ENCODE measurements around the gene TRPC4.

The TRPC4 gene

DNA sequence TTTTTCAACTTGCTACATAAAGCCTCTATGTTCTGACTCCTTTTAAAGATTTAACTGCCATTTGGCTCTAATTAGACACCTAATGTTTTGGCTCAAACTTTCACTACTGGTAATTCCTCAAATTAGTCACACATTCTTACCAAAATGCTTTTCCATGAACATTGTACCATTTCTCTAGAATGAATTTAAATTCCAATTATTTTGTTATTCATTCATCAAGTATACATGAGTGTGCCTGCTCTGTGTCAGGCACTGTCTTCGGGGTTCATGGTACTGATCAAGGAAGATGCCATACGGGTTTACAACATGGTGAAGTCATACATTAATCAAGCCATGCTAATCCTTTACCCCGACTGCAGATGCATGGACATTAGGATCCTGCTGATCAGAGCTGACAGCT lies 201.9 kb downstream of the TRPC4 start:
- DNase-seq (ENCODE audit: low spot score): no peak
- H4K91ac ChIP-seq (ENCODE audit: low read depth, low read length, poor library complexity): no peak overlapping the region

GRCh38 chr13:37666036-37666435 lies 203.5 kb downstream of the TRPC4 start:
- Histone ChIP-seq H4K91ac (ENCODE audit: low read depth, low read length, poor library complexity) (no peak overlapping the region), H2BK5ac (ENCODE audit: low read length) (no peak overlapping the region), H2BK15ac (ENCODE audit: low read length) (no peak overlapping the region), H2BK120ac (ENCODE audit: low read depth, low read length) (no peak overlapping the region), H3K23ac (ENCODE audit: low read depth, low read length, poor library complexity) (no peak overlapping the region), H3K4ac (ENCODE audit: low read length) (no peak overlapping the region), H3K27me3 (ENCODE audit: control insufficient read depth in 3 of 3, insufficient read depth in 3 of 3, low read depth in 1 of 3, low read length in 3 of 3) (no peaks in the 10 kb centered on the region), H3K14ac (ENCODE audit: low read length) (no peak overlapping the region), H4K8ac (ENCODE audit: low read depth, low read length) (no peak overlapping the region), H2BK12ac (ENCODE audit: low read length) (no peak overlapping the region), H3K9me3 (replicated peaks in 1 of 2; ENCODE audit: control insufficient read depth in 2 of 2, insufficient read depth in 1 of 2, low read depth in 1 of 2, low read length in 2 of 2) (peaks cover 0 to 4% of the 10 kb centered on the region in 2 donors), H3K4me2 (ENCODE audit: insufficient read depth, low read length, poor library complexity, severe bottlenecking) (peak overlapping the region; percentile 4), H3K4me1 (ENCODE audit: control insufficient read depth in 2 of 2, insufficient read depth in 1 of 2, low read depth in 1 of 2, low read length in 2 of 2) (peaks cover 0 to 15% of the 10 kb centered on the region in 2 donors), H3K27ac (replicated peaks; ENCODE audit: low read length) (no peak overlapping the region), H3K79me1 (ENCODE audit: low read depth, low read length) (no peaks in the 10 kb centered on the region), H3K4me3 (ENCODE audit: low read length in 2 of 2) (no peak overlapping the region), H3K9ac (ENCODE audit: low read depth, low read length, poor library complexity) (no peak overlapping the region), H2AK5ac (ENCODE audit: low read depth, low read length) (no peak overlapping the region), H3K18ac (ENCODE audit: low read length) (no peak overlapping the region), H3K36me3 (replicated peaks in 1 of 2; ENCODE audit: control insufficient read depth in 2 of 2, insufficient read depth in 2 of 2, low read length in 2 of 2) (no peaks in the 10 kb centered on the region), H2AFZ (ENCODE audit: low read length) (peak overlapping the region; percentile 36)
- WGBS, 2 donors (ENCODE audit: extremely low coverage in 2 of 2, insufficient read length in 2 of 2, insufficient replicate concordance in 1 of 2): no CpG with 5 or more reads among the region's 2 CpGs
- DNase-seq (ENCODE audit: low spot score): no peak

More for the DNA sequence above, 201.9 kb downstream of the TRPC4 start:
- H2BK5ac ChIP-seq (ENCODE audit: low read length): no peak overlapping the region
- no peak overlapping the region for H3K18ac ChIP-seq (ENCODE audit: low read length)
- H3K27me3 ChIP-seq (ENCODE audit: control insufficient read depth in 3 of 3, insufficient read depth in 3 of 3, low read depth in 1 of 3, low read length in 3 of 3): no peaks in the 10 kb centered on the region
- H2AFZ ChIP-seq (ENCODE audit: low read length): no peak overlapping the region
- H3K4ac ChIP-seq (ENCODE audit: low read length): no peak overlapping the region
- H2BK120ac ChIP-seq (ENCODE audit: low read depth, low read length): no peak overlapping the region
- H2BK12ac ChIP-seq (ENCODE audit: low read length): no peak overlapping the region
- H3K36me3 ChIP-seq (replicated peaks in 1 of 2; ENCODE audit: control insufficient read depth in 2 of 2, insufficient read depth in 2 of 2, low read length in 2 of 2): no peaks in the 10 kb centered on the region
- no peak overlapping the region for H3K4me2 ChIP-seq (ENCODE audit: insufficient read depth, low read length, poor library complexity, severe bottlenecking)
- H3K9ac ChIP-seq (ENCODE audit: low read depth, low read length, poor library complexity): no peak overlapping the region
- H3K14ac ChIP-seq (ENCODE audit: low read length): no peak overlapping the region
- H2AK5ac ChIP-seq (ENCODE audit: low read depth, low read length): no peak overlapping the region
- H3K23ac ChIP-seq (ENCODE audit: low read depth, low read length, poor library complexity): no peak overlapping the region
- no peak overlapping the region for H3K4me3 ChIP-seq (ENCODE audit: low read length in 2 of 2)
- H3K27ac ChIP-seq (replicated peaks; ENCODE audit: low read length): no peak overlapping the region
- no peak overlapping the region for H2BK15ac ChIP-seq (ENCODE audit: low read length)
- no CpG with 5 or more reads among the region's 3 CpGs for WGBS, 2 donors (ENCODE audit: extremely low coverage in 2 of 2, insufficient read length in 2 of 2, insufficient replicate concordance in 1 of 2)
- H3K4me1 ChIP-seq (ENCODE audit: control insufficient read depth in 2 of 2, insufficient read depth in 1 of 2, low read depth in 1 of 2, low read length in 2 of 2): peaks cover 0 to 15% of the 10 kb centered on the region in 2 donors
- no peak overlapping the region for H4K8ac ChIP-seq (ENCODE audit: low read depth, low read length)
- H3K79me1 ChIP-seq (ENCODE audit: low read depth, low read length): no peaks in the 10 kb centered on the region
- H3K9me3 ChIP-seq (replicated peaks in 1 of 2; ENCODE audit: control insufficient read depth in 2 of 2, insufficient read depth in 1 of 2, low read depth in 1 of 2, low read length in 2 of 2): peaks cover 0 to 4% of the 10 kb centered on the region in 2 donors

GRCh38 chr13:37665420-37665819 lies 204.2 kb downstream of the TRPC4 start:
- Histone ChIP-seq H3K79me1 (ENCODE audit: low read depth, low read length) (no peaks in the 10 kb centered on the region), H4K8ac (ENCODE audit: low read depth, low read length) (no peak overlapping the region), H2AFZ (ENCODE audit: low read length) (no peak overlapping the region), H2BK15ac (ENCODE audit: low read length) (no peak overlapping the region), H2BK120ac (ENCODE audit: low read depth, low read length) (no peak overlapping the region), H3K14ac (ENCODE audit: low read length) (no peak overlapping the region), H3K4me3 (ENCODE audit: low read length in 2 of 2) (no peak overlapping the region), H3K4ac (ENCODE audit: low read length) (no peak overlapping the region), H3K4me1 (ENCODE audit: control insufficient read depth in 2 of 2, insufficient read depth in 1 of 2, low read depth in 1 of 2, low read length in 2 of 2) (peaks cover 0 to 15% of the 10 kb centered on the region in 2 donors), H3K27me3 (ENCODE audit: control insufficient read depth in 3 of 3, insufficient read depth in 3 of 3, low read depth in 1 of 3, low read length in 3 of 3) (no peaks in the 10 kb centered on the region), H3K9ac (ENCODE audit: low read depth, low read length, poor library complexity) (no peak overlapping the region), H2BK5ac (ENCODE audit: low read length) (no peak overlapping the region), H3K27ac (replicated peaks; ENCODE audit: low read length) (no peak overlapping the region), H3K9me3 (replicated peaks in 1 of 2; ENCODE audit: control insufficient read depth in 2 of 2, insufficient read depth in 1 of 2, low read depth in 1 of 2, low read length in 2 of 2) (no peaks in the 10 kb centered on the region), H3K4me2 (ENCODE audit: insufficient read depth, low read length, poor library complexity, severe bottlenecking) (no peak overlapping the region), H3K18ac (ENCODE audit: low read length) (no peak overlapping the region), H3K23ac (ENCODE audit: low read depth, low read length, poor library complexity) (no peak overlapping the region), H3K36me3 (replicated peaks in 1 of 2; ENCODE audit: control insufficient read depth in 2 of 2, insufficient read depth in 2 of 2, low read length in 2 of 2) (no peaks in the 10 kb centered on the region), H4K91ac (ENCODE audit: low read depth, low read length, poor library complexity) (no peak overlapping the region), H2BK12ac (ENCODE audit: low read length) (no peak overlapping the region), H2AK5ac (ENCODE audit: low read depth, low read length) (no peak overlapping the region)
- DNase-seq (ENCODE audit: low spot score): no peak
- WGBS, 2 donors (ENCODE audit: extremely low coverage in 2 of 2, insufficient read length in 2 of 2, insufficient replicate concordance in 1 of 2): no CpG with 5 or more reads among the region's 2 CpGs

- Histone ChIP-seq H2BK12ac (ENCODE audit: low read length) (no peak overlapping the region), H3K36me3 (replicated peaks in 1 of 2; ENCODE audit: control insufficient read depth in 2 of 2, insufficient read depth in 2 of 2, low read length in 2 of 2) (no peaks in the 10 kb centered on the region), H4K91ac (ENCODE audit: low read depth, low read length, poor library complexity) (no peak overlapping the region), H2AK5ac (ENCODE audit: low read depth, low read length) (no peak overlapping the region), H2BK15ac (ENCODE audit: low read length) (no peak overlapping the region), H4K8ac (ENCODE audit: low read depth, low read length) (no peak overlapping the region), H3K4ac (ENCODE audit: low read length) (no peak overlapping the region), H2AFZ (ENCODE audit: low read length) (no peak overlapping the region), H3K18ac (ENCODE audit: low read length) (no peak overlapping the region), H3K23ac (ENCODE audit: low read depth, low read length, poor library complexity) (no peak overlapping the region), H3K4me1 (ENCODE audit: control insufficient read depth in 2 of 2, insufficient read depth in 1 of 2, low read depth in 1 of 2, low read length in 2 of 2) (peaks cover 0 to 15% of the 10 kb centered on the region in 2 donors), H3K14ac (ENCODE audit: low read length) (no peak overlapping the region), H3K79me1 (ENCODE audit: low read depth, low read length) (no peaks in the 10 kb centered on the region), H3K4me3 (ENCODE audit: low read length in 2 of 2) (no peak overlapping the region), H3K9me3 (replicated peaks in 1 of 2; ENCODE audit: control insufficient read depth in 2 of 2, insufficient read depth in 1 of 2, low read depth in 1 of 2, low read length in 2 of 2) (no peaks in the 10 kb centered on the region), H2BK120ac (ENCODE audit: low read depth, low read length) (no peak overlapping the region), H2BK5ac (ENCODE audit: low read length) (no peak overlapping the region), H3K9ac (ENCODE audit: low read depth, low read length, poor library complexity) (no peak overlapping the region), H3K4me2 (ENCODE audit: insufficient read depth, low read length, poor library complexity, severe bottlenecking) (no peak overlapping the region), H3K27ac (replicated peaks; ENCODE audit: low read length) (no peak overlapping the region), H3K27me3 (ENCODE audit: control insufficient read depth in 3 of 3, insufficient read depth in 3 of 3, low read depth in 1 of 3, low read length in 3 of 3) (no peaks in the 10 kb centered on the region)
- WGBS, 2 donors (ENCODE audit: extremely low coverage in 2 of 2, insufficient read length in 2 of 2, insufficient replicate concordance in 1 of 2): no CpG with 5 or more reads among the region's 4 CpGs
- DNase-seq (ENCODE audit: low spot score): no peak
These were observed 205.8 kb downstream of the TRPC4 start for GRCh38 chr13:37663724-37664123.
